GM18502 (cell line): ENCODE measurements around the gene RSAD1.

ENCODE experiments used
- ATAC-seq: cut with Tn5 transposase; IDR thresholded peaks from one replicate; pipeline ENCODE4 v1.9.1; 2021; ENCODE audit warnings: mild to moderate bottlenecking; ENCODE audit not compliant: unreplicated experiment, poor library complexity

The RSAD1 gene

GRCh38 chr17:50457621-50458020 is 21.0 kb upstream of the RSAD1 start:
- no peak for ATAC-seq

- no peak for ATAC-seq
Measured at GRCh38 chr17:50458270-50458669, 20.4 kb upstream of the RSAD1 start.

- no peak for ATAC-seq
Measured at GRCh38 chr17:50458701-50459676, 19.7 kb upstream of the RSAD1 start.

- no peak for ATAC-seq
Measured at GRCh38 chr17:50459756-50460155, 18.9 kb upstream of the RSAD1 start.

GRCh38 chr17:50460831-50461526 is 17.7 kb upstream of the RSAD1 start:
- no peak for ATAC-seq

- no peak for ATAC-seq
Measured at GRCh38 chr17:50461550-50462132, 17.0 kb upstream of the RSAD1 start.

- no peak for ATAC-seq
Measured at GRCh38 chr17:50462446-50462845, 16.2 kb upstream of the RSAD1 start.

- no peak for ATAC-seq
Measured at GRCh38 chr17:50464121-50464520, 14.5 kb upstream of the RSAD1 start.

- no peak for ATAC-seq
Measured at GRCh38 chr17:50464736-50465135, 13.9 kb upstream of the RSAD1 start.

GRCh38 chr17:50465171-50465570 is 13.5 kb upstream of the RSAD1 start:
- no peak for ATAC-seq

GRCh38 chr17:50465635-50466034 is 13.0 kb upstream of the RSAD1 start:
- ATAC-seq, result no peak

- no peak for ATAC-seq
Measured at GRCh38 chr17:50466371-50467113, 12.1 kb upstream of the RSAD1 start.

- ATAC-seq, result no peak
Measured at GRCh38 chr17:50467114-50467854, 11.4 kb upstream of the RSAD1 start.

GRCh38 chr17:50467855-50468303 is 10.8 kb upstream of the RSAD1 start:
- ATAC-seq, result no peak

GRCh38 chr17:50468304-50469207 is 10.1 kb upstream of the RSAD1 start, which contains the start of gene CHAD:
Gene CHAD (minus strand): TSS chr17:50468880. CDS start chr17:50468813, 67 bp downstream.
- ATAC-seq, result no peak

- no peak for ATAC-seq
Measured at GRCh38 chr17:50469208-50469605, 9.5 kb upstream of the RSAD1 start.

- no peak for ATAC-seq
Measured at GRCh38 chr17:50469671-50470305, 8.9 kb upstream of the RSAD1 start.

- ATAC-seq, result no peak
Measured at GRCh38 chr17:50470426-50470825, 8.2 kb upstream of the RSAD1 start.
